ENCODE results near the gene RIPPLY2.
"Not testable (repeated sequence)": the region's sequence is repeated elsewhere in the genome, so short reads cannot be mapped to it uniquely, and the experiment has no call there.

- TF ChIP-seq CTCF (IDR thresholded peaks at IDR 0.05 in 2 of 3, conservative IDR thresholded peaks at IDR 0.05 in 1 of 3; ENCODE audit: insufficient read depth in 2 of 3, low read depth in 1 of 3, low read length in 3 of 3); HNRNPK (IDR thresholded peaks at IDR 0.05; ENCODE audit: low read depth, low read length, poor library complexity, severe bottlenecking): not testable (repeated sequence)
Observed at GRCh38 chr6:83897094-83897493, 43.9 kb downstream of the RIPPLY2 start.
